ENCODE data around the gene KRT32.

The KRT32 gene

GRCh38 chr17:41478237-41478636, 11.1 kb upstream of the KRT32 start:
- TF ChIP-seq EZH2phosphoT487 (IDR thresholded peaks at IDR 0.05; ENCODE audit: borderline replicate concordance, low read length): no peak
- no peak for TF ChIP-seq CTCF (IDR thresholded peaks at IDR 0.05; ENCODE audit: low read depth, low read length, poor library complexity, severe bottlenecking)
- Histone ChIP-seq H3K4me1 (ENCODE audit: control insufficient read depth, low read length) (no peaks in the 10 kb centered on the region), H3K4me2 (ENCODE audit: low read length) (no peak overlapping the region), H3K27me3 (ENCODE audit: control insufficient read depth, low read length) (no peaks in the 10 kb centered on the region), H3K36me3 (ENCODE audit: control insufficient read depth, low read length) (no peaks in the 10 kb centered on the region), H3K79me2 (ENCODE audit: control insufficient read depth, low read length) (no peaks in the 10 kb centered on the region), H3K9me3 (ENCODE audit: control insufficient read depth, insufficient read depth, low read length) (no peaks in the 10 kb centered on the region), H3K27ac (ENCODE audit: low read depth, low read length) (no peak overlapping the region), H3K4me3 (ENCODE audit: low read length) (no peak overlapping the region), H4K20me1 (ENCODE audit: control insufficient read depth, insufficient read depth, low read depth, low read length) (no peaks in the 10 kb centered on the region), H3F3A (ENCODE audit: control insufficient read depth, insufficient read depth) (no peaks in the 10 kb centered on the region), H3K9me2 (replicated peaks; ENCODE audit: control insufficient read depth, low read length) (no peaks in the 10 kb centered on the region)

DNA sequence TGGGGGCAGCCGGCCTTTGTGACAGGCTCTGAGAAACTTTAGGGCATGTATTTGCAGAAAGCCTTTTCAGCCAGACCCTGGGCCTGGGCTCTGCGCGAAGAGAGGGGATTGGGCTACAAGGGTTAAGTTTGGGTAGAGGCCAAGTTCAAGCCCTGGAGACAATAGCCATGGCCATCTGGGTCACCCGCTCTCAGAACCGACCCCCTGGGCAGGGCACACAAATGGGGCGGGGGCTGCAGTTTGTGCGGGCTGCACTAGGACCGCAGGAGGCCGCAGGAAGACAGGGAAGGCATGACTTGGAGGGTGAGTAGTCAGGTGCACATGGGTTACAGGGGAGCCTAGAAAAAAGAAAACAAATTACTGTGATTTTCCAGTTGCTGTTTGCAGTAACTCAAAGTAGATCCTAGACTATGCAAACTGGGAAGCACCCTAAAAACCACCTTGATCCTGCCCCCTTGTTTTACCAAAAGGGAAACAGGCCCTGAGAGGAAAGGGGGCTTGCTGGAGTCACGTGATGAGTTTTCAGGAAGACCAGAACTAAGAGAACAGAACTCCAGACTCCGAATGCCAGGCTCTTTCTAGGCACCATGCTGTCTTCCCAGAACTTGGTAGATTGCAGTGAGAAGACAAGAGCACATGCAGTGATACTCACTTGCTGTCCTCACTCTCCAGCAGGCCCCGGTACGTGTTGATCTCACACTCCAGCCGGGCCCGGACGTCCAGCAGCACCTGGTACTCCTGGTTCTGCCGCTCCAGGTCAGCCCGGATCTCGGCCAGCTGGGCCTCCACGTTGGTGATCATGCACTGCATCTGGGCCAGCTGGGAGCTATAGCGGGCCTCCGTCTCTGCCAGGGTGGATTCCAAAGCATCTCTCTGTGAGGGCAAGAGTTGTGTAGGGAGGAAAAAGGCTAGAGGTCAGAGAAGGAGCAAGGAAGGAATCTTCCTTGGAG, 10.0 kb upstream of the KRT32 start:
- Histone ChIP-seq H3K36me3 (ENCODE audit: control insufficient read depth, low read length) (no peaks in the 10 kb centered on the region), H3K9me3 (ENCODE audit: control insufficient read depth, insufficient read depth, low read length) (no peaks in the 10 kb centered on the region), H3K27ac (ENCODE audit: low read depth, low read length) (no peak overlapping the region), H3K27me3 (ENCODE audit: control insufficient read depth, low read length) (no peaks in the 10 kb centered on the region), H3K4me3 (ENCODE audit: low read length) (no peak overlapping the region), H3K9me2 (replicated peaks; ENCODE audit: control insufficient read depth, low read length) (no peaks in the 10 kb centered on the region), H3K79me2 (ENCODE audit: control insufficient read depth, low read length) (no peaks in the 10 kb centered on the region), H3K4me1 (ENCODE audit: control insufficient read depth, low read length) (no peaks in the 10 kb centered on the region), H4K20me1 (ENCODE audit: control insufficient read depth, insufficient read depth, low read depth, low read length) (no peaks in the 10 kb centered on the region), H3K4me2 (ENCODE audit: low read length) (no peak overlapping the region), H3F3A (ENCODE audit: control insufficient read depth, insufficient read depth) (no peaks in the 10 kb centered on the region)
- TF ChIP-seq CTCF (IDR thresholded peaks at IDR 0.05; ENCODE audit: low read depth, low read length, poor library complexity, severe bottlenecking) (no peak), EZH2phosphoT487 (IDR thresholded peaks at IDR 0.05; ENCODE audit: borderline replicate concordance, low read length) (no peak)

DNA sequence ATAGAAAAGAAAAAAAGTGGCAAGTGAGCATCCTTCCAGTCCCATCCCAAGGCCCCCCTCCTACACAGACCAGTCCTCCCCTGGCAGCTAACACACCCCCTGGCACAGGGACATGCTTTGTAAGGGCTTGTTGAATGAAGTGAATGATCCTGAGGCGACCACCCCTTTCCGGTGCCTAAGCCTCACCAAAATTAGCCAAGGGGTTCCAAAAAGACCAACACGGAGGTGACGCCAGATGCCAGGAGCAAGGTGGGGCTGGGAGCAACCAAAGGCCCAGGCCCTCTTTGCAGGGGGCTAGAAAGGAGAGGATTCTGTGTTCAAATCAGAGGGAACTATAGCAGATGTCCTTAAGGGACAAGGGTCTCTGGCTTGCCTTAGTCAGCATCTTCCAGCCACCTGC, 8.2 kb upstream of the KRT32 start:
- no peaks in the 10 kb centered on the region for H3K36me3 ChIP-seq (ENCODE audit: control insufficient read depth, low read length)

More for the DNA sequence above, 8.2 kb upstream of the KRT32 start:
- no peaks in the 10 kb centered on the region for H4K20me1 ChIP-seq (ENCODE audit: control insufficient read depth, insufficient read depth, low read depth, low read length)
- H3K27me3 ChIP-seq (ENCODE audit: control insufficient read depth, low read length): no peaks in the 10 kb centered on the region
- H3K4me2 ChIP-seq (ENCODE audit: low read length): no peak overlapping the region
- H3K79me2 ChIP-seq (ENCODE audit: control insufficient read depth, low read length): no peaks in the 10 kb centered on the region
- no peaks in the 10 kb centered on the region for H3K9me3 ChIP-seq (ENCODE audit: control insufficient read depth, insufficient read depth, low read length)
- TF ChIP-seq CTCF (IDR thresholded peaks at IDR 0.05; ENCODE audit: low read depth, low read length, poor library complexity, severe bottlenecking): no peak
- no peak for TF ChIP-seq EZH2phosphoT487 (IDR thresholded peaks at IDR 0.05; ENCODE audit: borderline replicate concordance, low read length)
- H3K4me1 ChIP-seq (ENCODE audit: control insufficient read depth, low read length): no peaks in the 10 kb centered on the region
- no peak overlapping the region for H3K27ac ChIP-seq (ENCODE audit: low read depth, low read length)
- no peaks in the 10 kb centered on the region for H3K9me2 ChIP-seq (replicated peaks; ENCODE audit: control insufficient read depth, low read length)
- H3F3A ChIP-seq (ENCODE audit: control insufficient read depth, insufficient read depth): no peaks in the 10 kb centered on the region
- no peak overlapping the region for H3K4me3 ChIP-seq (ENCODE audit: low read length)
